ENCODE measurements around the gene LZTS2.

The LZTS2 gene

DNA sequence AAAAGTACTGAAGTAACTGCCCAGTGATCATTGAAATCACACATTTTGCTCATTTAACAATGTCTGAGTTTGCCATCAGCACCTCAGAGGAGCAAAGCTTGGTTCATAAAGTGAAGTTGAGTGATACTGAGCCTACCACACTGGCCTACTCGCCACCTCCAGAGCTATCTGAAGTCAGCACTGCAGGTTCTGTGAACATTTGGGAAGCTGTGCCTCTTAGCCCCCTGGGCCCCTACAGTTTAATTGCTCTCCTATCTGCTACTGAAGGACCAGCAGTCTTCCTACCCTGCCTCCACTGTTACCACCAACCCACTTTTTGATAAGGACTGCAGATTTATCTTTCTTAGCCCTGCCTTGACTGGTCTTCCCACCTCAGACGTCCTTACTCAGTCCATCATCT is 32.3 kb upstream of the LZTS2 start:
- TF ChIP-seq EZH2 (IDR thresholded peaks at IDR 0.05; ENCODE audit: borderline replicate concordance, low read length) = no peak
- TF ChIP-seq, protein P1, sequence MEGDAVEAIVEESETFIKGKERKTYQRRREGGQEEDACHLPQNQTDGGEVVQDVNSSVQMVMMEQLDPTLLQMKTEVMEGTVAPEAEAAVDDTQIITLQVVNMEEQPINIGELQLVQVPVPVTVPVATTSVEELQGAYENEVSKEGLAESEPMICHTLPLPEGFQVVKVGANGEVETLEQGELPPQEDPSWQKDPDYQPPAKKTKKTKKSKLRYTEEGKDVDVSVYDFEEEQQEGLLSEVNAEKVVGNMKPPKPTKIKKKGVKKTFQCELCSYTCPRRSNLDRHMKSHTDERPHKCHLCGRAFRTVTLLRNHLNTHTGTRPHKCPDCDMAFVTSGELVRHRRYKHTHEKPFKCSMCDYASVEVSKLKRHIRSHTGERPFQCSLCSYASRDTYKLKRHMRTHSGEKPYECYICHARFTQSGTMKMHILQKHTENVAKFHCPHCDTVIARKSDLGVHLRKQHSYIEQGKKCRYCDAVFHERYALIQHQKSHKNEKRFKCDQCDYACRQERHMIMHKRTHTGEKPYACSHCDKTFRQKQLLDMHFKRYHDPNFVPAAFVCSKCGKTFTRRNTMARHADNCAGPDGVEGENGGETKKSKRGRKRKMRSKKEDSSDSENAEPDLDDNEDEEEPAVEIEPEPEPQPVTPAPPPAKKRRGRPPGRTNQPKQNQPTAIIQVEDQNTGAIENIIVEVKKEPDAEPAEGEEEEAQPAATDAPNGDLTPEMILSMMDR (IDR thresholded peaks at IDR 0.05; ENCODE audit: low read length) = no peak
- Histone ChIP-seq H3K9me3 (ENCODE audit: low read length) (no peaks in the 10 kb centered on the region), H3K4me3 (ENCODE audit: low read depth, low read length, poor library complexity, severe bottlenecking) (no peak overlapping the region), H2AFZ (ENCODE audit: low read length) (no peak overlapping the region), H3F3A (ENCODE audit: insufficient read depth, low read length) (no peaks in the 10 kb centered on the region), H3K9ac (ENCODE audit: low read length) (no peak overlapping the region), H3K4me2 (ENCODE audit: low read length) (no peak overlapping the region), H3K27me3 (ENCODE audit: insufficient read depth, low read length) (no peaks in the 10 kb centered on the region), H3K9me2 (ENCODE audit: low read depth, low read length) (no peaks in the 10 kb centered on the region), H3K79me2 (ENCODE audit: insufficient read depth, low read length) (no peaks in the 10 kb centered on the region), H3K4me1 (ENCODE audit: insufficient read depth, low read length, severe bottlenecking) (peaks cover 7% of the 10 kb centered on the region), H4K20me1 (ENCODE audit: insufficient read depth, low read length) (no peaks in the 10 kb centered on the region), H3K27ac (ENCODE audit: low read depth, low read length, poor library complexity, severe bottlenecking) (no peak overlapping the region), H3K36me3 (ENCODE audit: insufficient read depth, low read length) (peaks cover 5% of the 10 kb centered on the region; the same call in 1 of the 2 replicates)

DNA sequence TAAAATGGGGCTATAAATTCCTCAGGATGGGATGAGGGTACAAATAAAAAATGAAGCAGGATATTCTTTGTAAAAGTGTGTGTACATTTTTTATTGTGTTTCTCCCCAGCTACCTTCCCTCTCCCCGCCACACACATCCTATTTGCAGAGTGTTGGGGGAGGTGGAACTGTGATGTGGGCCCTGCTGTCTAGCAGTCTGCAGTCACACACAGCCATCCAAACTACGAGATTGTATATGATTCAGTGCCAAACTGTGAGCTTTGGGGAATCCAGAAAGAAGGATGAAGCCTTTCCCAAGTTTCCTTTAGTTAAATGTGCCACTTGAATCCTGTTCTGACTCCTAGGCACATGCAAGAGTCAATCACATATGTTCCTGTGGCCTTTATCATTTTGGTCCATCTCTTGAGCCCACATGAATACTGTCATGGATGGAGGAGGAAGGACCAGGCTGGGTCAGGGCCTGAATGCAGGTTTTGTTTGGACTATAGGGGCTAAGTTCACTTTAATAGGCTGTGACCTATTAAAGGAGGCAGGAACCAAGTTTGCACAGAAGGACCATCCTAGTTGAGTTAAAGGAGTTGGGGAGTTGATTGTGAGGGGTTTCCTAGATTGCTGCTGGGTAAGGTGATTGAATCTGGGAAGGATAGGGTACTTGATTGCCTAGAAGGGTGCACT is 31.4 kb upstream of the LZTS2 start:
- no peaks in the 10 kb centered on the region for H3K9me2 ChIP-seq (ENCODE audit: low read depth, low read length)
- no peak overlapping the region for H3K9ac ChIP-seq (ENCODE audit: low read length)
- H3K27ac ChIP-seq (ENCODE audit: low read depth, low read length, poor library complexity, severe bottlenecking) = no peak overlapping the region

DNA sequence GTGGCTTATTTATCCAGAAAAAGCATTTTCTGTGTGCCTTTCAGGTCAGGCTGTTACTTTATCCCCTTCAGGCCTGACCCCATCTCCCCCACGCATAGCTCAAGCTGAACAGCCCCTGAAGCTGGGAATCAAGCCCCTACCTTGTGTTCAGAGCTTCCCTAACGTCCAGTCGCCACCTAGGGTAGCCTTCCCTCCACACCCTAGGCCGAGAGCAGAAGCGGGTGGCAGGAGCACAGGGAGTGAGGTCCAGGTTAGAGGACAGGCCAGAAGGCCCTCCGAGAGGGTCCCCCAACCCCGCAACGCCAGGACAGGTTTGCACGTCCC is 30.8 kb upstream of the LZTS2 start:
- no peaks in the 10 kb centered on the region for H4K20me1 ChIP-seq (ENCODE audit: insufficient read depth, low read length)
- TF ChIP-seq, protein P1 (IDR thresholded peaks at IDR 0.05; ENCODE audit: low read length) = no peak
- no peak for TF ChIP-seq EZH2 (IDR thresholded peaks at IDR 0.05; ENCODE audit: borderline replicate concordance, low read length)
- no peaks in the 10 kb centered on the region for H3K9me2 ChIP-seq (ENCODE audit: low read depth, low read length)
- no peak overlapping the region for H2AFZ ChIP-seq (ENCODE audit: low read length)
- H3K9ac ChIP-seq (ENCODE audit: low read length) = no peak overlapping the region
- H3K27me3 ChIP-seq (ENCODE audit: insufficient read depth, low read length) = no peaks in the 10 kb centered on the region
- no peaks in the 10 kb centered on the region for H3K9me3 ChIP-seq (ENCODE audit: low read length)
- no peaks in the 10 kb centered on the region for H3F3A ChIP-seq (ENCODE audit: insufficient read depth, low read length)
- no peak overlapping the region for H3K27ac ChIP-seq (ENCODE audit: low read depth, low read length, poor library complexity, severe bottlenecking)
- H3K36me3 ChIP-seq (ENCODE audit: insufficient read depth, low read length) = no peaks in the 10 kb centered on the region
- peak overlapping the region; percentile 61 for H3K4me3 ChIP-seq (ENCODE audit: low read depth, low read length, poor library complexity, severe bottlenecking)
- H3K4me2 ChIP-seq (ENCODE audit: low read length) = peak overlapping the region; percentile 48
- no peaks in the 10 kb centered on the region for H3K79me2 ChIP-seq (ENCODE audit: insufficient read depth, low read length)
- peaks cover 7% of the 10 kb centered on the region for H3K4me1 ChIP-seq (ENCODE audit: insufficient read depth, low read length, severe bottlenecking)

More for the DNA sequence above, 31.4 kb upstream of the LZTS2 start:
- H4K20me1 ChIP-seq (ENCODE audit: insufficient read depth, low read length) = no peaks in the 10 kb centered on the region
- H3F3A ChIP-seq (ENCODE audit: insufficient read depth, low read length) = no peaks in the 10 kb centered on the region
- no peaks in the 10 kb centered on the region for H3K79me2 ChIP-seq (ENCODE audit: insufficient read depth, low read length)
- H3K4me3 ChIP-seq (ENCODE audit: low read depth, low read length, poor library complexity, severe bottlenecking) = no peak overlapping the region
- no peak overlapping the region for H3K4me2 ChIP-seq (ENCODE audit: low read length)
- H3K36me3 ChIP-seq (ENCODE audit: insufficient read depth, low read length) = no peaks in the 10 kb centered on the region
- TF ChIP-seq EZH2 (IDR thresholded peaks at IDR 0.05; ENCODE audit: borderline replicate concordance, low read length) = no peak
- TF ChIP-seq, protein P1 (IDR thresholded peaks at IDR 0.05; ENCODE audit: low read length) = no peak
- H3K27me3 ChIP-seq (ENCODE audit: insufficient read depth, low read length) = no peaks in the 10 kb centered on the region
- no peak overlapping the region for H2AFZ ChIP-seq (ENCODE audit: low read length)
- no peaks in the 10 kb centered on the region for H3K9me3 ChIP-seq (ENCODE audit: low read length)
- peaks cover 7% of the 10 kb centered on the region for H3K4me1 ChIP-seq (ENCODE audit: insufficient read depth, low read length, severe bottlenecking)
